ENCODE results near the gene FMO2.

GRCh38 chr1:171258943-171259342 lies 73.8 kb downstream of the FMO2 start:
- no peak for TF ChIP-seq CTCF (IDR thresholded peaks at IDR 0.05; ENCODE audit: insufficient read depth, low read length)
- no peak for TF ChIP-seq POLR2AphosphoS5 (IDR thresholded peaks at IDR 0.05; ENCODE audit: low read depth)
- TF ChIP-seq REST (IDR thresholded peaks at IDR 0.05; ENCODE audit: insufficient replicate concordance, low read depth) = no peak
- no peak for TF ChIP-seq GABPA (IDR thresholded peaks at IDR 0.05; ENCODE audit: low read depth)
- TF ChIP-seq SPI1 (IDR thresholded peaks at IDR 0.05; ENCODE audit: borderline replicate concordance, low read depth) = no peak

All from HL-60 (cell line).